ENCODE results near the gene SSBP3. TPM values are rescaled to one million over a fixed set of nuclear protein-coding genes. Genes with fewer than 3 reads are reported as not detected.

The SSBP3 gene
- total RNA-seq, 4 donors from 2014 or later, result 28.7 to 162 (median 37.0) TPM

- no peak for DNase-seq
- Histone ChIP-seq H3K27ac (no peak overlapping the region), H3K27me3 (no peaks in the 10 kb centered on the region), H3K9me3 (no peaks in the 10 kb centered on the region), H3K4me3 (no peak overlapping the region), H3K36me3 (peaks cover 0 to 4% (median 0%) of the 10 kb centered on the region in 4 donors), H3K4me1 (no peaks in the 10 kb centered on the region)
- TF ChIP-seq POLR2A (IDR thresholded peaks at IDR 0.05), result no peak
- TF ChIP-seq CTCF (IDR thresholded peaks at IDR 0.05), result no peak
- TF ChIP-seq POLR2AphosphoS5 (IDR thresholded peaks at IDR 0.05), result no peak
- no peak for TF ChIP-seq EP300 (IDR thresholded peaks at IDR 0.05; ENCODE audit: low read depth)
- in situ Hi-C loops (cut with MboI; ENCODE audit: low pct_ligation_motif_present in 1 of 4, low pct_unique_long_range_greater_than_20kb in 1 of 4, low sequenced_read_pairs in 3 of 4), result no loop called here
- WGBS, 2 donors (ENCODE audit: low coverage in 1 of 2), result 87 to 91% methylated on average over 5 to 7 of the region's 7 CpGs
- intact Hi-C loops (cut with DNase I; ENCODE audit: low total_unique reads), result loop anchor here (5.0 kb wide), 1 partner anchor 407 kb away; the partner anchor contains the start of gene NDC1
These were observed 161.5 kb downstream of the SSBP3 start for GRCh38 chr1:54244655-54245054.

- 91 to 93% methylated on average over 7 to 13 of the region's 13 CpGs for WGBS, 2 donors (ENCODE audit: low coverage in 1 of 2)
- no peaks in the 10 kb centered on the region for H3K4me1 ChIP-seq
- H3K27me3 ChIP-seq, result no peaks in the 10 kb centered on the region
- no peak for DNase-seq
- H3K27ac ChIP-seq, result no peak overlapping the region
- in situ Hi-C loops (cut with MboI; ENCODE audit: low pct_ligation_motif_present in 1 of 4, low pct_unique_long_range_greater_than_20kb in 1 of 4, low sequenced_read_pairs in 3 of 4), result no loop called here
- TF ChIP-seq CTCF (IDR thresholded peaks at IDR 0.05), result no peak
- no peak for TF ChIP-seq POLR2A (IDR thresholded peaks at IDR 0.05)
- TF ChIP-seq EP300 (IDR thresholded peaks at IDR 0.05; ENCODE audit: low read depth), result no peak
- no peak for TF ChIP-seq POLR2AphosphoS5 (IDR thresholded peaks at IDR 0.05)
- no peaks in the 10 kb centered on the region for H3K9me3 ChIP-seq
- intact Hi-C loops (cut with DNase I; ENCODE audit: low total_unique reads), result loop anchor here (5.0 kb wide), 1 partner anchor 406 kb away; the partner anchor contains the start of gene NDC1
- H3K4me3 ChIP-seq, result no peak overlapping the region
- H3K36me3 ChIP-seq, result peaks cover 0 to 9% (median 2%) of the 10 kb centered on the region in 4 donors
These were observed 163.2 kb downstream of the SSBP3 start for GRCh38 chr1:54243022-54243421.

GRCh38 chr1:54241364-54241763 is 164.8 kb downstream of the SSBP3 start:
- Histone ChIP-seq H3K4me1 (no peaks in the 10 kb centered on the region), H3K27ac (no peak overlapping the region), H3K27me3 (no peaks in the 10 kb centered on the region), H3K9me3 (no peaks in the 10 kb centered on the region), H3K4me3 (no peak overlapping the region), H3K36me3 (peaks cover 0 to 18% (median 7%) of the 10 kb centered on the region in 4 donors)
- no peak for DNase-seq
- in situ Hi-C loops (cut with MboI; ENCODE audit: low pct_ligation_motif_present in 1 of 4, low pct_unique_long_range_greater_than_20kb in 1 of 4, low sequenced_read_pairs in 3 of 4), result no loop called here
- intact Hi-C loops (cut with DNase I; ENCODE audit: low total_unique reads), result loop anchor here (5.0 kb wide), 1 partner anchor 404 kb away; the partner anchor contains the start of gene NDC1
- WGBS, 2 donors (ENCODE audit: low coverage in 1 of 2), result 65% methylated on average over 6 of the region's 6 CpGs; no CpG with 5 or more reads in 1 of the 2 donors
- TF ChIP-seq EP300 (IDR thresholded peaks at IDR 0.05; ENCODE audit: low read depth) (no peak), CTCF (IDR thresholded peaks at IDR 0.05) (no peak), POLR2AphosphoS5 (IDR thresholded peaks at IDR 0.05) (no peak), POLR2A (IDR thresholded peaks at IDR 0.05) (no peak)

- 95% methylated on average over 12 of the region's 12 CpGs; no CpG with 5 or more reads in 1 of the 2 donors for WGBS, 2 donors (ENCODE audit: low coverage in 1 of 2)
- no peaks in the 10 kb centered on the region for H3K4me1 ChIP-seq
- no peak for DNase-seq
- intact Hi-C loops (cut with DNase I; ENCODE audit: low total_unique reads) (loop anchor here (5.0 kb wide), 1 partner anchor 404 kb away; the partner anchor contains the start of gene NDC1), in situ Hi-C loops (cut with MboI; ENCODE audit: low pct_ligation_motif_present in 1 of 4, low pct_unique_long_range_greater_than_20kb in 1 of 4, low sequenced_read_pairs in 3 of 4) (no loop called here)
- no peak overlapping the region for H3K27ac ChIP-seq
- H3K4me3 ChIP-seq, result no peak overlapping the region
- TF ChIP-seq POLR2A (IDR thresholded peaks at IDR 0.05) (no peak), EP300 (IDR thresholded peaks at IDR 0.05; ENCODE audit: low read depth) (no peak), CTCF (IDR thresholded peaks at IDR 0.05) (no peak), POLR2AphosphoS5 (IDR thresholded peaks at IDR 0.05) (no peak)
- H3K36me3 ChIP-seq, result peaks cover 0 to 18% (median 7%) of the 10 kb centered on the region in 4 donors
- no peaks in the 10 kb centered on the region for H3K27me3 ChIP-seq
- H3K9me3 ChIP-seq, result no peaks in the 10 kb centered on the region
These were observed 165.4 kb downstream of the SSBP3 start for GRCh38 chr1:54240741-54241335.
